ENCODE results near the gene SCYL2. TPM values are rescaled to one million over a fixed set of nuclear protein-coding genes. Genes with fewer than 3 reads are reported as not detected.

The SCYL2 gene
- total RNA-seq, 1 experiment from 2014 or later, result 41.4 TPM

GRCh38 chr12:100295764-100296555 lies 29.0 kb downstream of the SCYL2 start:
- no peaks in the 10 kb centered on the region for H3K27me3 Mint-ChIP-seq (ENCODE audit: low read depth)
- Histone ChIP-seq H3K23me2 (ENCODE audit: insufficient read length, low read depth, low read length, poor library complexity, severe bottlenecking) (no peaks in the 10 kb centered on the region), H3K14ac (ENCODE audit: insufficient read depth, low read length) (no peak overlapping the region), H2BK15ac (ENCODE audit: low read depth, low read length) (no peak overlapping the region), H2BK120ac (ENCODE audit: low read depth, low read length, poor library complexity, severe bottlenecking) (no peak overlapping the region), H3K18ac (ENCODE audit: insufficient read length, low read depth, low read length) (no peak overlapping the region), H3K4ac (ENCODE audit: low read depth, low read length) (no peak overlapping the region), H2BK20ac (ENCODE audit: low read depth, low read length, poor library complexity, severe bottlenecking) (no peak overlapping the region), H2AFZ (ENCODE audit: low read length) (no peak overlapping the region), H4K91ac (ENCODE audit: insufficient read length, low read depth, low read length) (no peak overlapping the region), H3K56ac (ENCODE audit: insufficient read length, low read depth, low read length) (no peak overlapping the region), H4K5ac (ENCODE audit: insufficient read length, low read depth, low read length) (no peak overlapping the region), H3K27me3 (ENCODE audit: insufficient read depth, low read length) (no peaks in the 10 kb centered on the region), H2BK12ac (ENCODE audit: insufficient read length, low read depth, low read length) (no peak overlapping the region), H3K9ac (ENCODE audit: extremely low read depth, insufficient read length, low read length) (no peak overlapping the region), H3K79me2 (ENCODE audit: insufficient read depth, low read length) (no peaks in the 10 kb centered on the region), H3K9me3 (ENCODE audit: control insufficient read depth, low read depth, low read length) (no peaks in the 10 kb centered on the region), H3T11ph (ENCODE audit: low read length) (no peak overlapping the region), H4K20me1 (ENCODE audit: control insufficient read depth, insufficient read depth, insufficient read length) (no peaks in the 10 kb centered on the region), H3K4me2 (ENCODE audit: insufficient read depth, insufficient read length, low read length) (no peak overlapping the region), H3K23ac (ENCODE audit: insufficient read length, low read depth, low read length) (no peak overlapping the region), H3K27ac (ENCODE audit: insufficient read length, low read depth, low read length) (no peak overlapping the region), H4K8ac (replicated peaks; ENCODE audit: insufficient read length, low read depth, low read length) (no peak overlapping the region), H3K79me1 (ENCODE audit: insufficient read depth, low read depth, low read length, poor library complexity, severe bottlenecking) (no peaks in the 10 kb centered on the region), H2AK5ac (ENCODE audit: insufficient read length, low read length) (no peak overlapping the region), H2BK5ac (ENCODE audit: insufficient read length, low read length) (no peak overlapping the region), H3K4me1 (ENCODE audit: insufficient read depth, low read length) (no peaks in the 10 kb centered on the region)
- WGBS (ENCODE audit: extremely low coverage, insufficient read length, low lambda C conversion rate), result no CpG with 5 or more reads among the region's 4 CpGs
- TF ChIP-seq CTCF (conservative IDR thresholded peaks at IDR 0.05), result no peak
- H3K9me3 Mint-ChIP-seq, result peaks cover 7 to 13% of the 10 kb centered on the region in 2 experiments
- no peak for DNase-seq
- H3K4me1 Mint-ChIP-seq, result no peaks in the 10 kb centered on the region
- H3K27ac Mint-ChIP-seq, result no peak overlapping the region
- H3K4me3 Mint-ChIP-seq, result no peak overlapping the region
- peaks cover 44 to 58% (median 45%) of the 10 kb centered on the region in 3 experiments for H3K36me3 Mint-ChIP-seq (ENCODE audit: insufficient read depth in 1 of 3, low read depth in 3 of 3)

Data from H9 (cell line).